Mesenchymal stem cell (in vitro differentiated cells and primary cell): ENCODE measurements around the gene ADISSP.

Experiments used
- DNase-seq: peaks from one replicate; pipeline ENCODE4 v3.0.0-alpha.2; 2013
- H2AFZ ChIP-seq: one replicate; pipeline ENCODE4 v1.6.1; 2013; ENCODE audit warnings: low read depth, mild to moderate bottlenecking, control low read depth, inconsistent platforms, low read length, moderate library complexity
- H2AK5ac ChIP-seq: 2 replicates; pipeline ENCODE4 v1.6.1; 2013; ENCODE audit warnings: low read length, moderate library complexity, mild to moderate bottlenecking, inconsistent platforms; ENCODE audit not compliant: severe bottlenecking
- H2BK120ac ChIP-seq: one replicate; pipeline ENCODE4 v1.6.1; 2013; ENCODE audit warnings: low read depth, mild to moderate bottlenecking, inconsistent platforms, low read length, moderate library complexity
- H2BK12ac ChIP-seq, 2 experiments: one replicate each; pipeline ENCODE4 v1.6.1; 2013; ENCODE audit warnings: inconsistent platforms in 2 of 2, low read length in 2 of 2, mild to moderate bottlenecking in 2 of 2, moderate library complexity in 2 of 2, control low read depth in 1 of 2
- H2BK15ac ChIP-seq: one replicate; pipeline ENCODE4 v1.6.1; 2013; ENCODE audit warnings: mild to moderate bottlenecking, low read depth, inconsistent platforms; ENCODE audit not compliant: poor library complexity, severe bottlenecking
- H2BK5ac ChIP-seq: 2 replicates; pipeline ENCODE4 v1.6.1; 2013; ENCODE audit warnings: low read depth, mild to moderate bottlenecking, low read length, control low read depth, inconsistent platforms; ENCODE audit not compliant: poor library complexity, severe bottlenecking
- H3K14ac ChIP-seq, 2 experiments: one replicate each; pipeline ENCODE4 v1.6.1; 2013; ENCODE audit warnings: inconsistent platforms in 2 of 2, low read length in 2 of 2, control low read depth in 1 of 2, mild to moderate bottlenecking in 1 of 2, moderate library complexity in 1 of 2
- H3K18ac ChIP-seq, 2 experiments: one replicate each; pipeline ENCODE4 v1.6.1; 2013; ENCODE audit warnings: inconsistent platforms in 2 of 2, low read length in 2 of 2, control low read depth in 1 of 2, low read depth in 1 of 2, mild to moderate bottlenecking in 1 of 2
- H3K23ac ChIP-seq, 2 experiments: one replicate each; pipeline ENCODE4 v1.6.1; 2013; ENCODE audit warnings: inconsistent platforms in 2 of 2, low read length in 2 of 2, mild to moderate bottlenecking in 2 of 2, moderate library complexity in 2 of 2, control low read depth in 1 of 2
- H3K27ac ChIP-seq: 2 replicates; pipeline ENCODE4 v1.5.1; 2013; ENCODE audit warnings: mild to moderate bottlenecking, moderate library complexity, low read length, control low read depth, inconsistent platforms; ENCODE audit not compliant: poor library complexity, severe bottlenecking
- H3K27me3 ChIP-seq, 2 experiments: 2 replicates each; pipeline versions ENCODE4 v1.6.1 to v1.7.0; 2013; ENCODE audit warnings: low read length in 2 of 2, mild to moderate bottlenecking in 2 of 2, moderate library complexity in 2 of 2, control low read depth in 1 of 2, inconsistent platforms in 1 of 2; ENCODE audit not compliant: control insufficient read depth in 1 of 2, insufficient read depth in 1 of 2
- H3K36me3 ChIP-seq, 2 experiments: 2 replicates each; pipeline versions ENCODE4 v1.6.1 to v1.7.0; 2013; ENCODE audit warnings: low read length in 2 of 2, control low read depth in 1 of 2, inconsistent platforms in 1 of 2, low read depth in 1 of 2, mild to moderate bottlenecking in 1 of 2; ENCODE audit not compliant: insufficient read depth in 2 of 2, control insufficient read depth in 1 of 2
- H3K4ac ChIP-seq, 2 experiments: one replicate each; pipeline ENCODE4 v1.6.1; 2013; ENCODE audit warnings: inconsistent platforms in 2 of 2, low read length in 2 of 2, mild to moderate bottlenecking in 2 of 2, moderate library complexity in 2 of 2, control low read depth in 1 of 2, low read depth in 1 of 2
- H3K4me1 ChIP-seq: 2 replicates; pipeline ENCODE4 v1.6.1; 2013; ENCODE audit warnings: low read depth, low read length, control low read depth; ENCODE audit not compliant: control insufficient read depth, insufficient read depth
- H3K4me2 ChIP-seq: 2 replicates; pipeline ENCODE4 v1.6.1; 2013; ENCODE audit warnings: low read length, mild to moderate bottlenecking, inconsistent platforms; ENCODE audit not compliant: poor library complexity, severe bottlenecking
- H3K4me3 ChIP-seq, 2 experiments: 2 replicates each; pipeline versions ENCODE4 v1.5.1 to v1.7.0; 2013; ENCODE audit warnings: low read length in 2 of 2, mild to moderate bottlenecking in 2 of 2, control low read depth in 1 of 2, low read depth in 1 of 2; ENCODE audit not compliant: insufficient read depth in 1 of 2
- H3K79me1 ChIP-seq: replicated peaks from 2 replicates; pipeline ENCODE4 v1.6.1; 2013; ENCODE audit warnings: mild to moderate bottlenecking, control low read depth, low read length, inconsistent platforms; ENCODE audit not compliant: poor library complexity, severe bottlenecking
- H3K9ac ChIP-seq: 2 replicates; pipeline ENCODE4 v1.7.0; 2013; ENCODE audit warnings: mild to moderate bottlenecking, low read length, moderate library complexity
- H3K9me3 ChIP-seq: 2 replicates; pipeline ENCODE4 v1.7.0; 2013; ENCODE audit warnings: mild to moderate bottlenecking, low read length; ENCODE audit not compliant: control insufficient read depth
- H4K8ac ChIP-seq: one replicate; pipeline ENCODE4 v1.6.1; 2013; ENCODE audit warnings: inconsistent platforms, mild to moderate bottlenecking, low read length, moderate library complexity
- H4K91ac ChIP-seq: one replicate; pipeline ENCODE4 v1.6.1; 2013; ENCODE audit warnings: mild to moderate bottlenecking, low read length, inconsistent platforms
- WGBS: methylation state at CpG from one replicate; pipeline ENCODE4 v1.1.7; 2013; ENCODE audit warnings: mixed read lengths; 5-methylcytosine and 5-hydroxymethylcytosine counted together

ADISSP gene

GRCh38 chr20:3778976-3779375 is 11.4 kb upstream of the ADISSP start:
- Histone ChIP-seq H2AFZ (no peak overlapping the region), H3K18ac (no peak overlapping the region), H3K79me1 (peaks cover 7% of the 10 kb centered on the region), H2BK15ac (no peak overlapping the region), H3K27ac (no peak overlapping the region), H4K91ac (no peak overlapping the region), H3K4me2 (no peak overlapping the region), H3K23ac (no peak overlapping the region), H3K9ac (no peak overlapping the region), H3K27me3 (peaks cover 0 to 13% of the 10 kb centered on the region in 2 experiments), H2AK5ac (no peak overlapping the region), H3K4me1 (peaks cover 28% of the 10 kb centered on the region), H3K36me3 (peaks cover 4 to 17% of the 10 kb centered on the region in 2 experiments), H3K4me3 (no peak overlapping the region), H3K9me3 (peaks cover 4% of the 10 kb centered on the region), H4K8ac (no peak overlapping the region), H2BK120ac (no peak overlapping the region), H2BK5ac (no peak overlapping the region), H3K14ac (no peak overlapping the region), H2BK12ac (no peak overlapping the region), H3K4ac (no peak overlapping the region)
- no peak for DNase-seq
- WGBS = 89% methylated on average over 18 of the region's 18 CpGs

GRCh38 chr20:3777716-3778629 is 10.4 kb upstream of the ADISSP start:
- H3K27ac ChIP-seq = no peak overlapping the region
- H3K9ac ChIP-seq = peak overlapping the region; percentile 80
- peak overlapping the region; percentile 84 for H2AFZ ChIP-seq
- WGBS = 5% methylated on average over 70 of the region's 70 CpGs
- peak overlapping the region in 1 of 2 experiments; percentile 80 for H3K14ac ChIP-seq
- H3K4me3 ChIP-seq = peak overlapping the region; percentile 53 to 79
- peak overlapping the region; percentile 93 for H3K4me2 ChIP-seq
- peaks cover 0 to 13% of the 10 kb centered on the region in 2 experiments for H3K27me3 ChIP-seq
- H4K91ac ChIP-seq = peak overlapping the region; percentile 84
- H3K23ac ChIP-seq = peak overlapping the region in 1 of 2 experiments; percentile 61
- peak overlapping the region; percentile 85 for H4K8ac ChIP-seq
- no peak overlapping the region for H2BK12ac ChIP-seq
- peak; percentile 52 for DNase-seq
- peaks cover 3% of the 10 kb centered on the region for H3K79me1 ChIP-seq
- H2BK120ac ChIP-seq = no peak overlapping the region
- no peak overlapping the region for H2BK5ac ChIP-seq
- peaks cover 20% of the 10 kb centered on the region for H3K4me1 ChIP-seq
- H3K18ac ChIP-seq = peak overlapping the region; percentile 50 to 77
- H3K4ac ChIP-seq = no peak overlapping the region
- H2BK15ac ChIP-seq = peak overlapping the region; percentile 54
- peaks cover 4% of the 10 kb centered on the region for H3K9me3 ChIP-seq
- H3K36me3 ChIP-seq = peaks cover 0 to 10% of the 10 kb centered on the region in 2 experiments
- peak overlapping the region; percentile 47 for H2AK5ac ChIP-seq

- H3K4ac ChIP-seq = no peak overlapping the region
- peaks cover 19% of the 10 kb centered on the region for H3K4me1 ChIP-seq
- H2BK12ac ChIP-seq = no peak overlapping the region
- no peak overlapping the region for H3K27ac ChIP-seq
- no peak overlapping the region for H2AK5ac ChIP-seq
- H2AFZ ChIP-seq = peak overlapping the region; percentile 84
- peak overlapping the region; percentile 84 for H4K91ac ChIP-seq
- peak overlapping the region; percentile 26 to 77 for H3K18ac ChIP-seq
- H2BK120ac ChIP-seq = no peak overlapping the region
- 18% methylated on average over 16 of the region's 16 CpGs for WGBS
- peaks cover 0 to 13% of the 10 kb centered on the region in 2 experiments for H3K27me3 ChIP-seq
- peaks cover 0 to 4% of the 10 kb centered on the region in 2 experiments for H3K36me3 ChIP-seq
- H3K9ac ChIP-seq = peak overlapping the region; percentile 80
- H2BK15ac ChIP-seq = peak overlapping the region; percentile 26
- H3K4me3 ChIP-seq = peak overlapping the region; percentile 53 to 79
- peak overlapping the region in 1 of 2 experiments; percentile 80 for H3K14ac ChIP-seq
- DNase-seq = no peak
- H3K79me1 ChIP-seq = no peaks in the 10 kb centered on the region
- H3K23ac ChIP-seq = no peak overlapping the region
- peak overlapping the region; percentile 85 for H4K8ac ChIP-seq
- H3K4me2 ChIP-seq = peak overlapping the region; percentile 93
- H3K9me3 ChIP-seq = peaks cover 4% of the 10 kb centered on the region
- no peak overlapping the region for H2BK5ac ChIP-seq
Observed at GRCh38 chr20:3777381-3777715, 9.8 kb upstream of the ADISSP start.

- Histone ChIP-seq H2BK120ac (no peak overlapping the region), H3K36me3 (no peaks in the 10 kb centered on the region), H4K91ac (no peak overlapping the region), H3K4me2 (no peak overlapping the region), H3K4me1 (peaks cover 16% of the 10 kb centered on the region), H2BK15ac (no peak overlapping the region), H3K79me1 (no peaks in the 10 kb centered on the region), H3K9ac (no peak overlapping the region), H3K4me3 (no peak overlapping the region), H3K14ac (no peak overlapping the region), H3K27ac (no peak overlapping the region), H4K8ac (no peak overlapping the region), H2BK12ac (no peak overlapping the region), H3K18ac (no peak overlapping the region), H3K27me3 (peaks cover 0 to 13% of the 10 kb centered on the region in 2 experiments), H3K9me3 (peaks cover 4% of the 10 kb centered on the region), H3K4ac (no peak overlapping the region), H2AFZ (no peak overlapping the region), H2BK5ac (no peak overlapping the region), H2AK5ac (no peak overlapping the region), H3K23ac (no peak overlapping the region)
- DNase-seq = no peak
- WGBS = 80% methylated on average over 4 of the region's 4 CpGs
Observed at GRCh38 chr20:3775457-3776108, 8.0 kb upstream of the ADISSP start.
